Prostate gland (tissue), 2 donors: ENCODE measurements around the gene ABCA10. TPM values are rescaled to one million over a fixed set of nuclear protein-coding genes. Genes with fewer than 3 reads are reported as not detected.

Experiments
- DNase-seq: peaks from one replicate; pipeline ENCODE4 v3.0.0-alpha.2; 2019; ENCODE audit warnings: low spot score
- H3K27ac ChIP-seq, 2 donors: fragments of 200-600 bp; sonication (generic); 2 replicates each; pipeline ENCODE4 v1.5.1; 2017 to 2019
- H3K27me3 ChIP-seq: fragments of 200-600 bp; sonication (generic); replicated peaks from 2 replicates; pipeline ENCODE4 v1.5.1; 2019; ENCODE audit not compliant: insufficient read depth
- H3K36me3 ChIP-seq, 2 donors: fragments of 200-600 bp; sonication (generic); 1 replicate in 1 of 2; 2 replicates in 1 of 2; pipeline versions ENCODE4 v1.5.1 to v1.8.1; 2017 to 2019
- H3K4me1 ChIP-seq: fragments of 200-600 bp; sonication (generic); replicated peaks from 2 replicates; pipeline ENCODE4 v1.5.1; 2019
- H3K4me3 ChIP-seq, 2 donors: fragments of 200-600 bp; sonication (generic); 2 replicates each; pipeline ENCODE4 v1.5.1; 2017 to 2019
- H3K9me3 ChIP-seq: fragments of 200-600 bp; sonication (generic); 2 replicates; pipeline ENCODE4 v1.5.1; 2017
- CTCF ChIP-seq, 4 experiments: fragments of 200-600 bp in 2 of 4; fragments of 450-650 bp in 2 of 4; sonication (generic) in 2 of 4; IDR thresholded peaks; 1 replicate in 3 of 4; 2 replicates in 1 of 4; pipeline ENCODE4 v1.5.1; 2016 to 2019; ENCODE audit warnings: antibody characterized with exemption in 4 of 4, mild to moderate bottlenecking in 2 of 4, moderate library complexity in 2 of 4
- POLR2A ChIP-seq: fragments of 450-650 bp; IDR thresholded peaks from one replicate; pipeline ENCODE4 v1.6.1; 2016; ENCODE audit warnings: antibody characterized with exemption, mild to moderate bottlenecking
- POLR2AphosphoS5 ChIP-seq: sonication (generic); formaldehyde crosslinking; IDR thresholded peaks from one replicate; pipeline ENCODE4 v1.6.1; 2017; ENCODE audit warnings: antibody characterized with exemption
- WGBS: methylation state at CpG from one replicate; pipeline ENCODE4 v1.1.5; 2018; 5-methylcytosine and 5-hydroxymethylcytosine counted together
- intact Hi-C: fragments of 100-400 bp; cut with DNase I; formaldehyde crosslinking; loops from one replicate; pipeline ENCODE4 v1.14.2; 2022
- total RNA-seq, 2 donors: library from RNA; depleted of rRNA; stranded (reverse); fragments of >200 nt; gene quantifications; one replicate each; pipeline ENCODE4 v1.1.0, GENCODE V29; 2016

Gene ABCA10
- total RNA-seq, 2 donors from 2014 or later, result 0.59 to 6.6 TPM

GRCh38 chr17:69166957-69167356, 61.7 kb downstream of the ABCA10 start:
- WGBS, result 91% methylated on average over 2 of the region's 2 CpGs
- intact Hi-C loops, result no loop called here
- H3K36me3 ChIP-seq, result no peaks in the 10 kb centered on the region

GRCh38 chr17:69164206-69164605, 64.4 kb downstream of the ABCA10 start:
- Histone ChIP-seq H3K4me3 (no peak overlapping the region), H3K4me1 (no peaks in the 10 kb centered on the region), H3K27ac (no peak overlapping the region), H3K36me3 (no peaks in the 10 kb centered on the region), H3K27me3 (no peaks in the 10 kb centered on the region), H3K9me3 (no peaks in the 10 kb centered on the region)
- TF ChIP-seq POLR2A (no peak), CTCF (IDR thresholded peaks at IDR 0.05) (no peak), POLR2AphosphoS5 (no peak)
- intact Hi-C loops, result no loop called here
- DNase-seq, result no peak

More at GRCh38 chr17:69166957-69167356, 61.7 kb downstream of the ABCA10 start:
- no peak for DNase-seq
- Histone ChIP-seq H3K27ac (no peak overlapping the region), H3K4me3 (no peak overlapping the region), H3K4me1 (no peaks in the 10 kb centered on the region), H3K9me3 (no peaks in the 10 kb centered on the region), H3K27me3 (no peaks in the 10 kb centered on the region)
- TF ChIP-seq CTCF (IDR thresholded peaks at IDR 0.05) (no peak), POLR2AphosphoS5 (no peak), POLR2A (no peak)

- no peaks in the 10 kb centered on the region for H3K27me3 ChIP-seq
These were observed 69.2 kb downstream of the ABCA10 start for GRCh38 chr17:69159418-69159817.

GRCh38 chr17:69154267-69154666, 74.4 kb downstream of the ABCA10 start:
- Histone ChIP-seq H3K27ac (no peak overlapping the region), H3K36me3 (no peaks in the 10 kb centered on the region), H3K4me3 (no peak overlapping the region), H3K9me3 (no peaks in the 10 kb centered on the region), H3K27me3 (no peaks in the 10 kb centered on the region), H3K4me1 (no peaks in the 10 kb centered on the region)
- no peak for TF ChIP-seq CTCF (IDR thresholded peaks at IDR 0.05)
- no peak for TF ChIP-seq POLR2AphosphoS5
- TF ChIP-seq POLR2A, result no peak
- no peak for DNase-seq
- intact Hi-C loops, result no loop called here
- whole genome bisulfite sequencing, result 94% methylated on average over 2 of the region's 2 CpGs

More at GRCh38 chr17:69159418-69159817, 69.2 kb downstream of the ABCA10 start:
- intact Hi-C loops, result no loop called here
- Histone ChIP-seq H3K4me3 (no peak overlapping the region), H3K36me3 (no peaks in the 10 kb centered on the region), H3K27ac (no peak overlapping the region), H3K4me1 (no peaks in the 10 kb centered on the region), H3K9me3 (no peaks in the 10 kb centered on the region)
- DNase-seq, result no peak
- TF ChIP-seq POLR2AphosphoS5, result no peak
- no peak for TF ChIP-seq POLR2A
- no peak for TF ChIP-seq CTCF (IDR thresholded peaks at IDR 0.05)

GRCh38 chr17:69150333-69150732, 78.3 kb downstream of the ABCA10 start:
- no peak overlapping the region for H3K4me3 ChIP-seq
- intact Hi-C loops, result no loop called here
- H3K36me3 ChIP-seq, result no peaks in the 10 kb centered on the region
- no peaks in the 10 kb centered on the region for H3K27me3 ChIP-seq
- WGBS, result 39% methylated on average over 1 of the region's 1 CpG
- TF ChIP-seq POLR2A (no peak), CTCF (IDR thresholded peaks at IDR 0.05) (no peak), POLR2AphosphoS5 (no peak)
- no peaks in the 10 kb centered on the region for H3K9me3 ChIP-seq
- DNase-seq, result no peak
- no peak overlapping the region for H3K27ac ChIP-seq
- H3K4me1 ChIP-seq, result no peaks in the 10 kb centered on the region
